Measurements from ENCODE around the gene NEK6.

NEK6 gene

DNA sequence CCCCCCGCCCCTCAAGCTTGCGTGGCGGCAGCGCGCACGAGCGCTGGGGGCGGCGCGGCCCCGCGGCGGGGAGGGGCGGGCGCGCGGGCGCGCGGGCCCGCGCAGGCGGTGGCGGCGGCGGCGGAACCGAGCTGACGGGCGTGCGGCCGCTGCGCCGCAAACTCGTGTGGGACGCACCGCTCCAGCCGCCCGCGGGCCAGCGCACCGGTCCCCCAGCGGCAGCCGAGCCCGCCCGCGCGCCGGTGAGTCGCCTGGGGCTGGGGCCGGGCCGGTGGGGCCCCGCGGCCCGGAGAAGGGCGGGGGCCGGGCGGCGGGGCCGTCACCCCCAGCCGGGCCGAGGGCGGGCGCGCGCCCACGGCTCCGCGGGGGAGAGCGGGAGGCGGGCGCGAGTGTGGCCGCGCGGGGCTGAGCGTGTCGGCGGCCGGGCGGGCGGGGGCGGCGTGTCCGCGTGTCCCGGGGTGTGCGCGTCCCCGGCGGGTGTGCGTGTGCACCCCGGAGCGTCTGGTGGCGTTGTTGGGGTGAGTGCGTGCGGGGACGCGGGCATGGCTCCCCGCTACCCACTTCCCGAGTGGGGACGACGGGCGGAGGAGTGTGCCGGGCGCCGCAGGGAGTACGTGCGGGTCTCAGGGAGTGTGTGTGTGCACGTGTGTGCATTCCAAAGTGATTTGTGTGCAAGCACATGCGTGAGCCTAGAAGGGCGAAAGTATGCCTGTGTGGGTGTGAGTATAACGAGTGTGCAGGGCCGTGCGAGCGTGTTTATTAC lies at the start of gene NEK6:
TSS of gene NEK6 (plus strand) at position 106 of the 763 bp plus-strand sequence. CDS start 44,016 bp downstream, outside the sequence.
- DNase-seq: no peak

GRCh38 chr9:124208571-124208970 lies 49.2 kb upstream of the NEK6 start:
- no peak for DNase-seq

DNA sequence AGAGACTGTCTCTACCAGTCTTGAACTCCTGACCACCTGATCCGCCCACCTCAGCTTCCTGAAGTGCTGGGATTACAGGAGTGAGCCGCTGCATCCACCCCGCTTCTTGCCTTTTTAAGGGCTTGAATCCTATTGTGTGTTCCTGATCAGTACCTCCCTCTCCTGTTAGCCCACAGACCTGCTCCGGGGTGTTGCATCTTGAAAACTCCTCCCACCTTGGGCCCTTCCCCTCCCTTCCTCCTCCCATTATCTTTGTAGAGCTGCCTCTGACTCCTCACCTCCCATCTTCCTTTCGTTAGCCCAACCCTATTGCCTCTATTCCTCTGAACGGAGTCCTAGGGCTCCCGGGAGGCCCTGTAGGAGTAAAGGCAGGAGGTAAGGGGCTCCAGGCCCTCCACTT lies 48.5 kb upstream of the NEK6 start:
- DNase-seq: no peak

DNA sequence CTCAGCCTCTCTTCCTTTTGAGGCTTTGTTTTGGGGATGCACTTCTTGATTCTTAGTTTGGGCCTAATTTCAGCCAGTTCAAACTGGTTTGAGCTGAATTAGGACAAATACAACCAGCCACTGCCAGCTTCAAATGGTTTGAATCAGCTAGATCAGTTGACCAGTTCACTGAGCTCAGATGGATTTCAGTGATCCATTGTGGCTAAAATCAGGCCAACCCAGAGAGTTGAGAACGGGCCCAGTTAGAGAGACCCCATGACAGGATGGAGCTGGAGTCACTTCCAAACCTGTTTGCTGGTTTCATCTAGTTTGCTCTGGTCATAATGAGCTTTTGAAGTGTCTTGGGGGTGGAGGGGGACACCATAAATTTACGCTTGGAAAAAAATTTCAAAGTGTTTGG lies 48.0 kb upstream of the NEK6 start:
- DNase-seq: no peak

DNA sequence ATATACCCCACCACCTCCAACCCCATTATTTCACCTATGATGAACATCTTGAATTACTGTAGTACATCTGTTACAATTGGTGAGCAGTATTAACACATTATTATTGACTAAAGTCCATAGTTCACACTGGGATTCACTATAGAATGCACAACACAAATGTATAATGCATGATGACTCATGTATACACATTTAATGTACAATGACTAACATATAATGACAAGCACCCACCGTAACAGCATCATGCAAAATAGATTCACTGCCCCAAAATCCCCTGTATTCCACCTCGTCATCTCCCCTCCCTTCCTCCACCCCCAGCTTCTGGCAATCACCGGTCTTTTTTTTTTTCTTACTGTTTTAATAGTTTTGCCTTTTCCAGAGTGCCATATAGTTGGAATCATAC lies 47.1 kb upstream of the NEK6 start:
- DNase-seq: peak in 1 of 2 donors; percentile 19

GRCh38 chr9:124212381-124213050 lies 45.2 kb upstream of the NEK6 start:
- no peak for DNase-seq

DNA sequence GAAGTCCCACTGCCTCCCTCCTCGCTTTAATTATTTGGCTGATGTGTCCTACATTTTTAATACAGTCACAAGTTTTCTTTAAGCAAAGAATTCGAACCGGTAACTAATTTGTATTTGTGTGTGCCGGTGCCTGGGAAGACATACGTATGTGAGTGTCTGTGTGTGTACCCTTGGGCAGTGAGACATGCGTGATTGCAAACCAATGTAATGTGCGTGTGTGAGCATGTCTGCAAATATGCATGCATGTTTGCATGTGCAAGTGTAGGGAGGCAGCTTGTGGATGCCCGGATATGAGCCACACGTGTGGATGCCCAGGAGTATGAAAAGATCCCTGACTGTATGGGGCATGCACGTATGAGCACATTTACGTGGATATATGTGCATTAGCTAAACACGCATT lies 44.4 kb upstream of the NEK6 start:
- no peak for DNase-seq

DNA sequence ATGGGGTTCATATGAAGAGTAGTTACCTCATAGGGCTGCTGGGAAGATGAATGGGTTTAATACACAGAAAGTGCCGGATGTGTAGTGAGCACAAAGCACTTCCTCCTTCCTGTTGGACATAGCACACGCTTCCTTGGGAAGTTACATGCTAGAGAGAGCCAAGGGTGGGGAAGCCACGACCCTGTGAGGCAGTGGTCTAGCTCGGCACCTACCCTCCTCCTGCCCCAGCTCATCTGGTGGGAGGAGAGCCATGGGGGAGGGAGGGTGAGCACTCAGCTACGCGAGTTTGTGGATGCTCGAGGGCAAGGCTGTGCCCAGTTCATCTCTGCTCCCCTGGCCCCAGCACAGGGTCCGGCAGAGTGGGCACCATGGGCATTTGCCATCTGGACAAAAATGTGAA lies 43.6 kb upstream of the NEK6 start:
- no peak for DNase-seq

- DNase-seq: no peak
These were observed 43.0 kb upstream of the NEK6 start for GRCh38 chr9:124214596-124215367.

DNA sequence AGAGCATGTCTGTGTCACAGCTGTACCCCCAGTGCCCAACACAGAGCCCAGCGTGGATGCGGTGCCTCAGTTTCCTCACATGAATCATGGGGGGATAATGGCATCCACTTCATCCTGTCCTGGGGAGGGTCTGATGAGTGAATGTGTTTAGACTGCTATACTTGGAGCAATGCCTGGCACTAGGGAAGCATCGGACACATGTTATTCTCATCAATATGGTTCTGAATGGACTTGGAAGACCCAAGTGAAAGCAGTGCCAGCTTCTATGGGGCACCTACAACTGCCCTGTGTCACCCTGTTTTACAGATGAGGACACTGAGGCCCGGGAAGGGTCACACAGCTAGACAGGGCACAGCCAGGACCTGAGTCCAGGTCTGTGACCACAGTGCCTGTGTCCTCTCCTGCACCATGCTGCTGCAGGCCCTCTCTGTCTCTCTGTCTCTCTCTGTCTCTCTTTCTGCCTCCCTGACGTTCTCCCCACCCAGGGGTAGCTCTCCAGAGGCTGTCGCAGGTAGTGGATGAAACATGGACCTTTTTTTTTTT lies 42.3 kb upstream of the NEK6 start:
- DNase-seq: no peak

GRCh38 chr9:124215956-124216355 lies 41.8 kb upstream of the NEK6 start:
- DNase-seq: no peak

DNA sequence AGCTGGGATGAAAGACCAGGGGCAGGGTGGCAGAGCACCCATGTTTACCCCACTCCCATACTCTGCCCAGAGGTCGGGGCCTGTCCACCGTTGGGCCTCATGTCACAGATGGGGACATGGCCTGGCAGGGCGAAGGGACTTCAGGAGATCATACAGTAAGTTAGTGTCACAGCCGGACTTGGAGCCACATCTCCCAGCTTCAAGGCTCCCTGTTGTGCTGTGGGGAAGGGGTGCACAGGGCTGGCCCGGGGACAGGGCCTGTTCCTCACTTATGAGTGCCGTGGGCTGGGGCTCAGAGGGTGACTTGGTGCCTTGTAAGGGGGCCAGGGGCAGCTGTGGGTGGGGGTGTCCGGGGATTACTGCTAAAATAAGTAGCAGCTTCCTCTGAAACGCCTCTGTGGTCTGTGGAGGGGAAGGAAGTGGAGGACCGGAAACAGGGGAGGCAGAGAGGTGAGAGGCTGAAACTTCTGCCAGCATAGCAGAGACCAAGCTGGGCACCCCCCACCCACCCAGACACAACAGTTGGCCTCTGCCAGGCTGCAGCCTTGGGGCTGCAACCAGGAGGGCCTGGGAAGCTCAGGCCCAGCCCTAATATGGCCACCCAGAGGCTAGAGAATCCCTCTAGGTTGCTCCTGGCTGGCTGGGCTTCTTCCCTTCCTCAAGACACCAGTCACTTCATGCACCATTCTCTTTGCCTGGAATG lies 41.1 kb upstream of the NEK6 start:
- DNase-seq: peak in 1 of 2 donors; percentile 77

DNA sequence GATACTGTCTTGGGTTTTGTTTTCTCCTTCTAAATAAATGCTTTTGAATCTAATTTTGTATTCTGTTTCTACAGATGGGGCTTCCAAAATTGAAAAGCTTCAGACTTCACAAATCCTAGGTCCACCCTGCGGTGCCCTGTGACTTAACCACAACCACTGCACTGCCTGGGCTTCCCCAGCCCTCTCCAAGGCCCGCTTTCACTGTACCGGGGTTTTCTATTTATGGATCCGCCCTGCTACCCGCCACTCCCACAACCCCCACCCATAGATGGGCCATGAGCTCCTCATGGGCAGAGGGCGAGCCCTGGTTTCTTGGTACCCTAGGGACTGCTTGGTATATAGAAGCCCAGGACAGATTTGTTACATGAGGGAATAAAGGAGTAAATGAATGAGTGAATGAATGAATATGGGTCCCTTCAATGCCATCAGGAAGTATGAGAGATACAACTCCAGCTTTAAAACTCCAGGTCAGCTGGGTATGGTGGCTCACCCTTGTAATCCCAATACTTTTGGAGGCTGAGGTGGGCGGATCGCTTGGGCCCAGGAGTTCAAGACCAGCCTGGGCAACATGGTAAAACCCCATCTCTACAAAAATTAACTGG lies 39.8 kb upstream of the NEK6 start:
- DNase-seq: no peak

DNA sequence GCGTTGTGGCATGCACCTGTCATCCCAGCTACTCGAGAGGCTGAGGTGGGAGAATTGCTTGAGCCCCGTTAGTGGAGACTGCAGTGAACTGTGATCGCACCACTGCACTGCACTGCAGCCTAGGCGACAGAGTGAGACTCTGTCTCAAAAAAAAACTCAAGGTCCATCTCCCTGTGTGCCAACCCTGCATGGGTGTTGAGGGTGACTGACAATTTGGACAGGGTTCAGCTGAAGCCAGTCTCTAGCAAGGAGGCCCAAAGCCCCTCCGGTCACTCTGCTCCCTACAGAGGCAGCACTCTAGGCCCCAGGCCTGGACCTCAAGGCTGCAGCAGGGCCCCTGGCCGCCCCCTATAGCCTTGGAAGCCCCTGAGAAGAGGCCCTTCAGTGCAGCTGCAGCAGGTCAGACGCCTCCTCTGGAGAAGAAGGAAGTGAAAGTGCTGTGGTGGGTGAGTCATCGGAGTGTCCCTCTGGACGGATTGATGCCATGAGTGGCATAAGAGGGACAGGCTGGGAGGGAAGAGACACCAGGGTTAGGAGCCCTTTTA lies 39.2 kb upstream of the NEK6 start:
- peak; percentile 80 to 89 for DNase-seq

DNA sequence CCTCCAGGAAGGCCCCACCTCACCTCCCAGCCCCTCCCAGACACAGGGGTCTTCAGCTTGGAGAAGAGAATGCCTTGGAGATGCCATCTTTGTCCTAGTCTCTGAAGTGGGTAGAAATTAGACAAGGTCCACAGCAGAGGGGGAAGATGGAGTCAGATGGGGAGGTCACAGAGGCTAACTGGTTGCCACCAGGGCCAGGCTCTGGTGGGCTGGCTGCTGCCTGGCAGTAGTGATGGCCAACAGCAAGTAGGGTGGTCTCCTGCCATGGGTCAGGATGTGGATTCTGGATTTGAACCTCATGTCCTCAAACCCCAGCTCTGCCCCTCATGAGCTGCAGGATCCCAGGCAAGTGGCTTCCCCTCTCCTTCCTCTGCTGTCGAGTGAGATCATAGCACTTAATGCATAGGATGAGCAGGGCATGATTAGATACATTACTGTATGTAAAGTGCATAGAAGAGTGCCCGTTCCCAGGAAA lies 38.7 kb upstream of the NEK6 start:
- DNase-seq: no peak

GRCh38 chr9:124220946-124221451 lies 36.8 kb upstream of the NEK6 start:
- no peak for DNase-seq

DNA sequence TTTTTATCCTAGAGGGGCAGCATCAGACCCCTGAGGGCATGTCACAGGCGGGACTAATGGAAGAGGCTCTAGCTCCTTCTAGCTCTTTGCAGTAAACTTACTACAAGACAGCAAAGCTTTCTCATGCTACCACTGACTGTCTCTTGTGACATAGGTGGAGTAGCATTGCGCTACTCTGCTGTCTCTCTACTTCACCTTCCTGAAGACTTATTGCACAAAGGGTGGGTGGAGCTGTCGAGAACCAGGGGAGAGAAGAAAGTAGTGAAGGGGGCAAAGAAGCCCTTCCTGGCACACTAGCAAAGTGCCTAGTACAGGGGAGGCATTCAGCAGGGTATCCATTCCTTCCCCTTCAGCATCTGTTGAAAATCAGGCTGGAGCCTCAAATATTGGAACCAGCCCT lies 36.1 kb upstream of the NEK6 start:
- DNase-seq: no peak

DNA sequence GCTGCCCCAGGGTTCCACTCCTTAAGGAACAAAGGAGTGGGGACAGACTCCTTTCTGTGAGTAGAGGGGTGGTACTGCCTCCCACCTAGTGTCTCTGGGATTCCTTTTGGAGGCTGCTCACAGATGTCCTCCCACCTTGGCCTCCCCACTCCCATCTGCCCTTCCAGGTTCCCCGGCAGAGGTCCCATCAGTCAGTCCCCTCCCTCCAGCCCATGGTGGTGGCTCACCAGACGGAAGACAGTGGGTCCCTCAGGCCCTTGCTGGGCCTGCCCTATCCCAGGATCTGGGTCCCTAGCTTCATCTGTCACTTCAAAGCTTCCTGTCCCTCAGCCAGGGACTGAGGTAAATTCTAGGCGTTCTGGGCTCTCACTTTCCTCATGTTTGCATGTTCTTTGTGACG lies 35.6 kb upstream of the NEK6 start:
- no peak for DNase-seq

- DNase-seq: peak; percentile 33 to 34
These were observed 34.6 kb upstream of the NEK6 start for GRCh38 chr9:124222918-124223720.

GRCh38 chr9:124225945-124226344 lies 31.8 kb upstream of the NEK6 start:
- DNase-seq: no peak

DNA sequence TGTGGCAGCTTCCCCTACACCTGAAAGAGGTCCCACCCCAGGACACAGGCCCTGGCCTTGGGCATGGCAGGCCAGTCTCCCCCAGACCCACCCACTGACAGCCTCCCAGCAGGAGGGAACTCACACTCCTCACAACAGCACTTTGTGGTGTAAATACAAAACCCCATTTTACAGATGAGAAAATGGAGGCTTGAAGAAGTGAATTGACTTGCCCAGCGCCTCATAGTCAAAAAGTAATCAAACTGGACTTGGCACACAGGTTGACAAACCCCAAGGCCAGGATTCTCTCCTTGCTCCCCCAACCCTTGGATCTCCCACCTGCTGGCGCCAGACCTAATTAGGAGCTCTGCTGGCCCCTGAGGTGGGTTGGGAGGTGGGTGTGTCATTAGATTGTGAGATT lies 29.2 kb upstream of the NEK6 start:
- no peak for DNase-seq
